Activated naive CD4-positive, alpha-beta T cell (primary cell): ENCODE data around the gene UBXN11.

Source experiments
- DNase-seq, 4 experiments: peaks; one replicate each; lab custom pipeline; 2025; lab: John Stamatoyannopoulos, UW

Gene UBXN11, protein sequence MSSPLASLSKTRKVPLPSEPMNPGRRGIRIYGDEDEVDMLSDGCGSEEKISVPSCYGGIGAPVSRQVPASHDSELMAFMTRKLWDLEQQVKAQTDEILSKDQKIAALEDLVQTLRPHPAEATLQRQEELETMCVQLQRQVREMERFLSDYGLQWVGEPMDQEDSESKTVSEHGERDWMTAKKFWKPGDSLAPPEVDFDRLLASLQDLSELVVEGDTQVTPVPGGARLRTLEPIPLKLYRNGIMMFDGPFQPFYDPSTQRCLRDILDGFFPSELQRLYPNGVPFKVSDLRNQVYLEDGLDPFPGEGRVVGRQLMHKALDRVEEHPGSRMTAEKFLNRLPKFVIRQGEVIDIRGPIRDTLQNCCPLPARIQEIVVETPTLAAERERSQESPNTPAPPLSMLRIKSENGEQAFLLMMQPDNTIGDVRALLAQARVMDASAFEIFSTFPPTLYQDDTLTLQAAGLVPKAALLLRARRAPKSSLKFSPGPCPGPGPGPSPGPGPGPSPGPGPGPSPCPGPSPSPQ

DNA sequence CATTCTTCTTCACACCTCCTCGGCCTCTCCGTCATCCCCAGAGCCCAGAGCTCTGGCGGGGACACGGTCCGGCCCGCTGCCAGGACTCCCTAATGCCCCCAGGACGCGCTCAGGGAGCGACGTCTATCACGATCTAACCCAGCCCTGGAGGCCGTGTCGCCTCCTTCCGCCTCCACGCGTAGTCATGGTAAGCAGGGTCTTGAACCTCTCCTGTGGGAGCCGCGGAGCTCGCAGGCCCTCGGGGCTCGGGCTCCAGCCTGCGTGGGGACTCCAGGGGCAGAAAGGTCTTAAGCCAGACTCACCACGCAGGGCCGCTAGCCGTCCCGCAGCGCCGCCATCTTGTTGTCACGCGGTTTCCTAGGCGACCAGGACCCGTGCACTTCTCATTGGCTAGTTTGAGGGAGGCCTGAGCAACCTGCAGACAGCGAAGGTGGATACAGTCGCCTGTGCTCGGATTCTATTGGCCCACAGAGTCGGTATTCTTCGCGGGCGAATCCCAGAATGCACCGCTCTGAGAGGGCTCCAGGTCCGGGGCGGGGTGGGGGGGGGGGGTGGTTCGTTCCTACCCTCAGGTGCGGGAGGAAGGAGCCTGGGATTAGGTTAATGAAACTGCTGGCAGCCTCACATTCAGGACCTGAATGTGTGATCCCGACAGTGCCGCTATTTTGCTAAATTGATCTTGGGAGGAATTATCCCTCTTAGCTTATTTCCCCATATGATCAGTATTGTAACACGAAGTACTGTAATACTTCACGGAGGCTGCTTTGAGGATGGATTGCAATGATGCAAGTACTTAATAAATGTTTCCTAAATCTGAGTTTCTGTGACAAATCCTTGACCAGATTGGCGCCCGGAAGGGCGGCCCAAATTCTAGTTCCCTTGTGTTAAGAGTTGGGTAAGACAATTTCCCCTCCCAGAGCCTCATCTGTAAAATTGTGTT, at the start of gene UBXN11:
Gene UBXN11, minus strand, starts transcription at position 347 of the 940 bp plus-strand sequence. CDS start 3,753 bp downstream, outside the sequence.
- peak; percentile 73 to 86 (median 80) for DNase-seq

DNA sequence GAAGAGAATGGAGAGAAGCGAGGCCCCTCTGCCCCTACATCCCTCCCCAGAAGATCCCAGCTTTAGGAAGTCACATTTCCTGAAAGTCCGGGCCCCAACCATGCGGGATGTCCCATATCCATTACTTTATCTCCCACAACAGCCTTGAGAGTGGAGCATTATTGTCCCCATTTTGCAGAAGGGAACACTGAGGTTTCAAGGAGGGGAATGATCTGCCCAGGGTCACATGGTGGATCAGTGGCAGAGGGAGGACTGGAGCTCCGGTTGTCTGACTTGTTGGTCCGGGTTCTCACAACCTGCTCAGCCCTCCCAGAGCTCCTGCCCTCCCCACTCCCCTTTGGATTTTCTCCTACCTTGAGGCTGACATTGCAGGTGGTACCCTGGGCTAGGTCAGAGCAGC, 49.7 kb upstream of the UBXN11 start:
- no peak for DNase-seq

DNA sequence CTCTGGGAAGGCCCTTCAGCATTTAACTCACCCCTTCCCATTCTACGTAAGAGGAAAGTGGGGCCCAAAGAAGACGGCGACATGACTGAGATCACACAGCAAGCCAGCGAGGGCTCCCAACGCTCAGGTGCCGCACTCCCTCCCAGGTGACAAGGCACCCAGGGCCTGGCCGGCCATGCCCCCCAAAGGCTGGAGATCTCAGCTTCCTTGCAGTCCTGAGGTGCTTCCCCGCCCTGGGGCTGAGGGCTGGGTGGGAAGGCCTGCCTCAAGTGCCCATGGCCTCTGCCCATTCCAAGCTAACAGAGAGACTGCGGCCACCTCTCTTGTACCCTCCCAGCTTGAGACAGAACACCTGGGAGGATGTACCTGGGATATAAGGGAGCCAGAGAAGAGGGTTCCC, 48.5 kb upstream of the UBXN11 start:
- DNase-seq = no peak

DNA sequence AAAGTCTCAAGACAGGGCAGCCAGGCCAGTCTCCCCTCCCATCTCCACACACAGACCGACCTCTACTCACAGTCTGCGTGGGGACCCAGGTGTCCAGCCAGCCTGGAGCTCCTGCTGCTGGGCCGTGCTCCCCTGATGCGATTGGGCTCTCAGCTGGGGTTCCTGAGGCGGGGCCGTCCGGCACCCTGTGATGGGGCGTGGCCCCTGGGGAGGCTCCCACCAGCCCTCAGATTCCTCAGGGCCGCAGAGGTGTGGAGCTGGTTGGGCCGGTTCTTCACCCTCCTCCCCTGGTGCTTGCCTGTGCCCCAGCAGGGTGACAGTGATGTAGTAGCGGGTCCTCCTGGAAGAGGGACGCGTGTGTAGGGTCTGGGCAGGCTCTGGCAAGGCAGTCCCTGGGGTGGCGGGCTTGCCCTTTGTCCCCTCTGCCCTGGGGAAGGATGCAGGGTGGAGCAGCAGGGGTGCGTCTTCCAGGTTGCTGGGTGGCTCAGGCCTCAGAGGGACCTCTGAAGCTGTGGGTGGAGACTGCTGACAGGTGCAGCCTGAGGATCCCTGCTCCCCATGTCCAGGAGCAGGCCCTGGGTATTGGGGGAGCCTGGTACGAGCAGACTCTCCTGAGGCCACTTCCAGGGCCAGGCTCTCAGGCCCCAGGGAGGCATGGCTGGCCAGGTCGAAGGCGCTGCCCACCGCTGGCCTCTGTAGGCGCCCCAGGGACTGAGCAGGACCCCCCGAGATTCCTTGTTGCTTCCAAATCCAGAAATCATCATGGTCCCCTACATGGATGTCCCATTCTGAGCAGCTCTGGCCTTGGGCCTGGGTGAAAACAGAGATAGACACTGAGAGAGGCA, 47.8 kb upstream of the UBXN11 start, which contains the start of gene CRYBG2:
Gene CRYBG2, minus strand, starts transcription at position 155 of the 845 bp plus-strand sequence. CDS start 7,473 bp downstream, outside the sequence.
- DNase-seq = no peak

DNA sequence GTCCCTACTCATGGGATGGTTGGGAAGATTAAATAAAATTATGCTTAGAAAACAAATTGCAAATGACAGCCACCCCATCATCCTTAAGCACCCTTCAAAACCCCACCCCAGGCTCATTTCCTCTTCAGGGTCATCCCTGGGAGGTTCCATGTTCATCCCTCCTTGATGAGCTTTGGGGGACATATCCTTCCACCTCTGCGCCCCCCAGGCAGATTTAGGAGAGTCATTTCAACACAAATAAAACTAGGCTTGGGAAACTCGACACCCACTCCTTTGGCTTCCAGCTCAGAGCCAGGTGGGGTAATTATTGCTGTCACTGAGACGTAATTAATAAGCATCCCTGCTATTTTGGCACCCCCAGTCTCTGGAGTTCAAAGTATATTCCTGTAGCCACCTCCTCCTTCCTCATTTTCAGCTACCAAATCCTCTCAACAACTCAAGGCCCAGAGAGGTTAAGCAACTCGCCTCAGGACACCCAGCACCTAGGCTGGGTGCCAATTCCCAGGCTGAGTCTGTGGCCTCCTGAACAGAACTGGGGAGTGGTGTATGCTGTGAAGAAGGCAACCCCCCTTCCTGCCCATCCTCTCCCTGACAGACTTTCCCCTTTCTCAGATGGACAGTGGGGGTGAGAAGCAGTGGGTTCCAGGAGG, 46.9 kb upstream of the UBXN11 start:
- DNase-seq = no peak

DNA sequence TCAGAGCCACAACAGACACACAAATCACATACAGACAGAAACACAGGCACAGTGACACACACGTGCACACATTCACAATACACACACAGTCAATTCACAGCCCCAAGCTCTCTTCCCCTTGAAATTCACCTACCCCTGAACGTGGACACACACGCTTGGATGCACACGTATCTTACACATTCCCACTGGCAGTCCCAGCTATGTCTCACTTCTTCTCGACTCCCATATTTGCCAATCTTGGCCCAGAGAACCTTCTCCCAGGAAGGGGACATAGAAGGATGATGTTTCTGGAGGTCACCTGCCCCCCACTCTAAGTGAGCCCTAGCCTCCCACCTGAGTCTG, 45.9 kb upstream of the UBXN11 start:
- DNase-seq = no peak

DNA sequence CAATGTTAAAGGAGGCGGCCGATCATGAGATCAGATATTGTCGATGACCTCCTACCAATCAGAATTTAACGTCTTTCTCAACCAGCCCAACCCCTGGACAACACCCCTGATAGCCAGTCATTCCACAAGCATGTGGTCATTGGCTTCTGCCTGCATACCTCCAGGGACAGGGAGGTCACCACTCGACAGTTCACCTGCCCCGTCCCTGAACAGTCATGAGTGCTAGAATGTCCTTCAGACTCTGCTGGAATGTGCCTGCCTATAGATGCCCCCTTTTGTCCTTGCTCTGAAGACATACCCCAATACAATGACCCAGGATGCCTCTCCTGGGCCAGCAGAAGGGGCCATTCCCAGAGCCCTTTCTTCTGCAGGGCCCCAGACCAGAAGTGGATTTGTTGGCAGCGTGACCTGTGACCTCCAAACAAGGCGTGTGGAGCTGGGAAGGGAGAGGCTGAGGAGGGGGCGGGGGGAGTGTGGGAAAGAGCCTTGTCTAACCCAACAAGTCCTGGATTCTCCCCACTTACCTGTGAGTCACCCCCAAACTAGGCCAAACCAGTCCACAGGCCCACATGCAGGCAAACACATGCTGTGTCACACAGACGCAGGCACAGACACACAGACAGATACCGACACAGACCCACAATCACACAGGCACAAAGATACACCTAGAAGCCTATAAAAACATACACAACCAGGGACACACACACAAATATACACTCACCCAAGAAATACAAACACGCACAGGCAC, 45.3 kb upstream of the UBXN11 start:
- no peak for DNase-seq

DNA sequence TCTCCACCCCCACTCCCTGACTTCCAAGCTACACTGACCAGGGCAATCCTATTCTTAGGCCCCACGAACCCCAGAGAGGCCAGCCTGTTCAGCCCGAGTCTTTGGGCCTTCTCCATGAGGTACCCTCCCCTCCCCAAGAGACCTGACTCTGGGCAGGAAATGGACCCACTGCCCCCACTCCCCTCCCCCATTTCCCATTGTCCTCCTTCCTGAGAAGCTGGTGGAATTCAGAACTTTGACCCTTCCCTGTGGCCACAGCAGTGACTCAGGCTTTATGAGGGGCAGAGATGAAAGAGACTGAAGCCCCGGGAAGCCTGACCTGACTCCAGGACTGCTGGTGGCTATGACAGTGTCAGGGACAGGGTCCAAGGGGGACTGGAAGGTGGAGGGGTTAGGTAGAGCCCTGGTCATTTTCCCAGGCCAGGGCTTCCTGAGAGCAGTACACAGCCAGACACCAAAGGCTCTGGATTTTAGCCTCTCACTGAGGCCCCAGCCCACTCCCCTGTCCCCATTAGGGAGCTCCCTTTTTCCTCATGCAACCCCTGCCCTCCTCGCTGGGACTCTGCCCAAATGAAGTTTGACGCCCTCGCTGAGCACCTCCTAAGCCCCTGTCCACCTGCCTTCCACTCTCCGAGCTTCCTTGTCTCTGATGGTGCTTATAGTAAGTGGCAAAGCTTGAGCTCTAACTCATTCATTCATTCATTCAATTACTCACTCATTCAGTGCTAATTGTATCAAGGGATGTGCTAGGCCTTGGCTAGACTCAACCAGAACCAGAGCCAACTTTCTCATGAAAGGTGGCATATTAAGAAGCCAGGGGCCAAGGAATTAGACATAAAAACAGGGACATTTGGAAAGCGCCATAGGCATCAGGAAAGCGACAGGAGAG, 44.5 kb upstream of the UBXN11 start:
- no peak for DNase-seq

DNA sequence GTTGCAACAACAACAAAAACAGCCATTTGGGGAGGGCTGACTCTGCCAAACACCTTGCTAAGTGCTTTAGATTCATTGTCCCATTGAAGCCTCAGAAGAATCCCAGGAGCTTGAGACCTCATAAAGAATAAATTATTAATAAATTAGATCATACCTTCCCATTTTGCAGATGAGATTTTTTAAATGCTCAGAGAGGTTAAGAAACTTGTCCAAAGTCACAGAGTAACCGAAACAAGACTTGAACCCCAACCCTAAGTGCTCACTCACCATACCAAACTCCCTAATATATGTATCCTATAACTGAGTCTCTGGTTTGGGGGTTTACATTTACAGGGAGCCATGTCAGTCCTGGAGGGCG, 43.9 kb upstream of the UBXN11 start:
- DNase-seq = no peak

DNA sequence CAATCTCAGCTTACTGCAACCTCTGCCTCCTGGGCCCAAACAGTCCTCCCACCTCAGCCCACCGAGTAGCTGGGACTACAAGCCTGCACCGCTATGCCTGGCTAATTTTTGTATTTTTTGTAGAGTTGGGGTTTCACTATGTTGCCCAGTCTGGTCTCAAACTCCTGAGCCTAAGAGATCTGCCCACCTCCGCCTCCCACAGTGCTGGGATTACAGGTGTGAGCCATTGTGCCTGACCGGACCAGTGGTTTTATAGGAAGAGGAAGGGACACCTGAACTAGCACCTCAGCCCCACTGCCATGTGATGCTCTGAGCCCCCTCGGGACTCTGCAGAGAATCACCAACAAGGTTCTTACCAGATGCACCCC, 43.4 kb upstream of the UBXN11 start:
- DNase-seq = no peak

DNA sequence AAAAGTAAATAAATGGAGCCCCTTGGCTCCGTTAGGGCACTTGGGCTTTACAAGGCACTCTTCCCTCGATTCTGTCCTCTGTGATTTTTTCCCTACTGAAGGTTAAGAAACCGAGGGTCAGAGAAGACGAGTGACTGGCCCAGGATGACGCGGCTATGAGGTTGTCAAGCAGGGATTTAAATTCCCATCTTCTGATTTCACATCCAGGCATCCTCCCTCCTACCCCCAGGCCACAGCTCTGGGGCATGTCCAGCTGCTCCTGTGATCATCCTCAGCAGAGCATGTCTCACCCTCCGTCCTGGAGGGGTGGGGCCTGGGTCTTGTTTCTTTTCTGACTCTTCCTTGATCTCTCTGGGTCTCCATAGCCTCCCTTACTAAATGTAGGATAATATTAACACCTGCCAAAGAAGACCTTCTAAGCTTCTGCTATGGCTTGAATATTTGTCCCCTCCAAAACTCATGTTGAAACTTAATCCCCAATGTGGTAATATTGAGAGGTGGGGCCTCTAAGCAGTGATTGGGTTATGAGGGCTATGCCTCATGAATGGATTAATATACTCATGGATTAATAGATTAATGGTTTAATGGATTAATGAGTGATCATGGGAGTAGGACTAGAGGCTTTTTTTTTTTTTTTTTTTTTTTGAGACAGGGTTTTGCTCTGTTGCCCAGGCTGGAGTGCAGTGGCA, 42.9 kb upstream of the UBXN11 start:
- no peak for DNase-seq

DNA sequence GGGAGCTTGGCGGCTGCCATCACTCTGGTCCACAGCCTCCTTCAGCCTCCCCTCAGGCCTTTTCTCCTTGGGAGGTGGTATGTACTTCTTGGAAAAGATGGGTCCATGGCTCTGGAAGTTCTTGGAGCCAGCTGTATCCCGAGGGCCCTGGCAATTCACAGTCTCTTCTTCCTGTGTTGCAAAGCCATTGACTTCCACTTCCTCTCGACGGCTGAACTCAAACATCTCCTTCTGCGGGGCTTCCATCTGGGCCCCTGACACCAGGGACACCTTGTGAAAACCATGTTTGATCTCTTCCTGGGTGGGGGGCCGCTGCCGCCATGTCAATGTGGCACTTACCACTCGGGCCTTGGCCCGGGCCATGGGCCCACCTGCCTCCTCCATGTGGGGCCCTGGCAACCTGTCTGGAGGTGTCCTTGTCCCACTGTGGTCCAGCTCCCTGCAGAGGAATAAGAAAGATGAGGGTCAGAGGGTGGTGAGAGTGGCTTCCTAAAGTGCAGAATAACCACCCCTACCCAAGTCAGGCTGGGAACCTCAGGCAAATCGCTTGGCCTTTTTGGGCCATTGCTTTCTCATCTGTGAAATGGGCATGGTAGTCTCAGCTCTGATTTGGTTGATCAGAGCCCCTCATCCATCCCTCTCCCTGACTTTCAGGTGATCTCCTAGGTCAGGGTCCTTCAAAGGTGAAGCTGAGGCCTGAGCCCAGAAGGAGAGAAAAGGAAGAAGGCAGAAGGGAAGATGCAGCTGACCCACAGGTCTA, 40.0 kb upstream of the UBXN11 start:
- DNase-seq = no peak

DNA sequence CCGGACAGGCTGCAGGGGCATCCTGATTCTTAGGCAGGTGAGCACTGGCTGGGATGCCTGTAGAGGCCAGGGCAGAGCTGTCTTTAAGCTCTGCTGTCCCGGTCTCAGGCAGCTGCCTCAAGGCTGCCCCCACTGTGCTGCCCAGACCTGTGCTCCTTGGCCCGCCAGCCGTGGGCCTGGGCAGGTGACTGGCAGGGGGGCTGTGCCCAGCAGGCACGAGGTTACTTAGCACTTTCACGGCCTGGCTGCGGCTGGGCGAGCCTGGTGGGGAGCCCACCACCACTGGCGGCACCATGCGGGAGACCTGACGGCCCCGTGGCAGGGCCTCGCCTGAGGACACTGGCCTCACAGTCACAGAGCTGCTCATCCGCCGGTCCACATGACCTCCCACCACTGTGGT, 39.3 kb upstream of the UBXN11 start:
- no peak for DNase-seq

DNA sequence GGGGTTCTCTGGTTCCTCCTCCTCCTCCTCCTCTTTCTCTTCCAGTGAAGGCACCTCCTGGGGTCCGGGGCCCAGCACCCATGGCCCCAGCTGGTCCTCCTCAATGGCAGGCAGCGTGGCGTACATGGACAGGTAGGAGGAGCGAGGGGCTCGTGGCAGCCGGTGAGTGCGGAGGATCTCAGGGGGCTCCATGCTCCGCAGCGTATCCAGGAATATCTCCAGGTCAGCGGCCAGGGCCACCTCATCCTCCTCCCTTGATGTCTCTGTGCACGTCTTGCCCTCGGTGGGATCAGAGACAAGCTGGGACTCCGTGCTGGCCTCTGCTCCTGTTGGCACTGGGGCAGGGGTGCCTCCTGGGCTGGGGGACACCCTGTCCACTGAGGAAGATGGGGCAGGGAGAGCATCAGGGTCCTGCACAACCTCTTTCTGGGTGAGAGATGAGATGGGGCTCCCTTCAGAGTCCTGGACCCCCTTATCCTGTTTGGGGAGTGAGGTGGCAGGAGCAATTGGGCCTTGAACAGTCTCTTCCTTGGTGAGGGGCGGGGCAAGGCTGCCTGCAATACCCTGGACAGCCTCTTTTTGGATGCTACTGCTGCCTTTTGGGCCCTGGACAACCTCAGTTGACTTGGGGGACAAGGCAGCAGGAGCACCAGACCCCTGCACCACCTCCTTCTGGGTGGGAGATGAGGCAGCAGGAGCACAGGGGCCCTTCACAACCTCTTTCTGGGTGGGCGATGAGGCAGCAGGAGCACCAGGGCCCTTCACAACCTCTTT, 37.9 kb upstream of the UBXN11 start:
- no peak for DNase-seq

DNA sequence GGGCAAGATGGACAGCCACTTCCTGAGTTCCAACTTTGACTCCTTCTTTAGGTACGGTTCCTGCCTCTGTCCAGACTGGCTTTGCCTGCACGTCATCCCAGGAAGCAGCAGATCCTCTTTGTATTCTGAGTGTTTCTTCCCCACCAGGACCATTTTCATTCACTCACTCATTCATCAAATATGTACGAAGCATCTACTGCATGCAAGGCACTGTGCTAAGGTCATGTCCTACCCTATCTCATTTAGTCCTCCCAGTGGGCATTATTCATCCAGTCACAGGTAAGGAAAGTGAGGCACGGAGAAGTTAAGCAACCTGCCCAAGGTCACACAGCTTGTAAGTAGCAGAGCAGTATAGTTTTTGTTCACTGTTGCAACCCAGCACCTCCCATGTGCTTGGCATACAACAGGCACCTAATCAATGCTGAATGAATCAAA, 33.6 kb upstream of the UBXN11 start:
- no peak for DNase-seq

DNA sequence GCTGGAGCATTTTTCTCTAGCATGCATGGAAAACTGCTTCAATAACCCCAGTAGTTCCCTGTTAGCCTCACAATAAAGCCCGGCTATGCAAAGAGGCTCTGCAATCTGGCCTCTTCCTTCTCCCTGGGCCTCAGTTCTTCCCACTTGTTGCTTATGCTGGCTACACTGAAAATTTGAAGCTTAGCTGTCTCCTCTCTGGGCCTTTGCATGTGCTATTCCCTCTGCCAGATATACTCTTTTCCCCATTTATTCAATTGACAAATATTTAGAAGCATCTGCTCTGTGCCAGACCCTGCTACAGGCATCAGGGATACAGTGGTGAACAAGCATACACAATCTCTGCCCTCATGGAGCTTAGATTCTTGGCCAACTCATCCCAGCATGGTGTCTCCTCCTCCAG, 32.2 kb upstream of the UBXN11 start:
- DNase-seq = no peak

DNA sequence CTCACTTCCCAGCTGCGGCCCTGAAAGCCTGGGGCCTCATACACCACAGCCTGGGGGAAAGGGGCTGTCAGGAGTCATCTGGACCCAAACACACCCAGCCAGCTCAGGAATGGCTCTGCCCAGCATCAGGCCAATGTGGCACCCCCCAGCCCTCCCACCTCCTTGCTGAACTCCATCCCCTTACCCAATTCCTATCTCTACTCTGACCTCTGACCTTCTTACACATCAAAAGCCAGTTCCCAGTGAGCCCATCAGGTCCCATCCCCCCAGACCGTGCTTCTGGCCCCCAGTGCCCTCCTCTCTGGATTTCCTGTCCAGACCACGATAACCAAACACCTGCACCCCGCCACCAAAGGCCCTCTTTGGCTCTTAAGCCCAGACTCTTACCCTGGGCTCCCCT, 31.2 kb upstream of the UBXN11 start:
- no peak for DNase-seq

DNA sequence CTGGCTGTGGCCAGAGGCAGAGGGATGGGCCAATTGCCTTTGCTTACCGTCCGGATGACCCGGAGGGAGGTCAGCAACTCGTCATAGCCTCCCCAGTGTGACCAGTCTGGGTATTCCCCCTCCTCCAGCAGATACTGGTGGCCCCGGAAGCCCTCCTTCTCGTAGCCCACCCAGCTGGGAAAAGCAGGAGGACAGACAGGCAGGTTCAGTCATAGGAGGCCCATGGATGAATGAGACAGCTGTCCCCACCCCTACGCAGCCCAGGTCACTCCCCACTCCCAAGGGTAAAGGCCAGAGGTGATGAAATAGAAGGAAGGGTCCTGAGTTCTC, 30.7 kb upstream of the UBXN11 start:
- no peak for DNase-seq
